Upper lobe of left lung (tissue), 4 donors: ENCODE results near the gene ADAM19.

Source experiments
- EP300 ChIP-seq, 4 donors: sonication (generic); formaldehyde crosslinking; IDR thresholded peaks; one replicate each; pipeline ENCODE4 v1.5.1; 2017; ENCODE audit warnings: antibody characterized with exemption in 4 of 4, control low read depth in 2 of 4
- POLR2A ChIP-seq, 4 donors: fragments of 450-650 bp; IDR thresholded peaks; one replicate each; pipeline ENCODE4 v1.5.1; 2016 to 2017; ENCODE audit warnings: antibody characterized with exemption in 4 of 4, mild to moderate bottlenecking in 2 of 4
- TF ChIP-seq, protein P1 (sequence below), 6 experiments: fragments of 450-650 bp in 4 of 6; fragments of 200-600 bp in 2 of 6; sonication (generic) in 2 of 6; IDR thresholded peaks; one replicate each; pipeline ENCODE4 v1.5.1; 2016 to 2019; ENCODE audit warnings: antibody characterized with exemption in 6 of 6

DNA sequence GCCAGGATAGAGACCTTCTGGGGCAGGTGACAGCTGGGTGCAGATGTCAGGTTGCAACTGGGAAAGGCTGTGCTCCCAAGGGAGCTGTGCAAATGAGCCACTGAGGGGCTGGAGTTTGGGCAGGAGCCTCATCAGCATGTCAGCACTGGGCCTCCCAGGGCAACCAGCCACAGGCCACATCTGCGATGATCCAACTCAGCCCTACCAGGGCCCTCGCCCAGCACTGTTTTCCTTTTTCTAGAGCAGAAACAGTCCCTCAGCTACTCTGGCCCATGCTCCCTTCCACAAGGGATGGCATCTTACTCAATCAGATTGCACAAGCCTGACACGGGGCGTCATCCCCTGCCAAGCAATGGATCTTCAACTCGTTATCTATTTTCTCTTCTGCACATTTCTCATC is 90.8 kb downstream of the ADAM19 start:
- TF ChIP-seq, protein P1, sequence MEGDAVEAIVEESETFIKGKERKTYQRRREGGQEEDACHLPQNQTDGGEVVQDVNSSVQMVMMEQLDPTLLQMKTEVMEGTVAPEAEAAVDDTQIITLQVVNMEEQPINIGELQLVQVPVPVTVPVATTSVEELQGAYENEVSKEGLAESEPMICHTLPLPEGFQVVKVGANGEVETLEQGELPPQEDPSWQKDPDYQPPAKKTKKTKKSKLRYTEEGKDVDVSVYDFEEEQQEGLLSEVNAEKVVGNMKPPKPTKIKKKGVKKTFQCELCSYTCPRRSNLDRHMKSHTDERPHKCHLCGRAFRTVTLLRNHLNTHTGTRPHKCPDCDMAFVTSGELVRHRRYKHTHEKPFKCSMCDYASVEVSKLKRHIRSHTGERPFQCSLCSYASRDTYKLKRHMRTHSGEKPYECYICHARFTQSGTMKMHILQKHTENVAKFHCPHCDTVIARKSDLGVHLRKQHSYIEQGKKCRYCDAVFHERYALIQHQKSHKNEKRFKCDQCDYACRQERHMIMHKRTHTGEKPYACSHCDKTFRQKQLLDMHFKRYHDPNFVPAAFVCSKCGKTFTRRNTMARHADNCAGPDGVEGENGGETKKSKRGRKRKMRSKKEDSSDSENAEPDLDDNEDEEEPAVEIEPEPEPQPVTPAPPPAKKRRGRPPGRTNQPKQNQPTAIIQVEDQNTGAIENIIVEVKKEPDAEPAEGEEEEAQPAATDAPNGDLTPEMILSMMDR (IDR thresholded peaks at IDR 0.05), result no peak
- TF ChIP-seq POLR2A (IDR thresholded peaks at IDR 0.05) (no peak), EP300 (IDR thresholded peaks at IDR 0.05) (no peak)
